Calu3 (cell line): ENCODE results near the gene ADAM30. TPM values are rescaled to one million over a fixed set of nuclear protein-coding genes. Genes with fewer than 3 reads are reported as not detected.

Experiments used
- BruUV-seq: library from RNA; stranded (reverse); fragments of 400-500 nt; replicated peaks from 2 replicates; lab custom pipeline; 2021; lab: Mats Ljungman, UMichigan
- CTCF ChIA-PET: fragments of 300-600 bp; sonication (Branson Sonifier 250); formaldehyde crosslinking; loops from one replicate; lab custom pipeline; 2022; ENCODE audit warnings: antibody characterized with exemption; lab: Charles Lee
- DNase-seq: peaks from one replicate; pipeline ENCODE4 v3.0.0; 2022
- H3K27ac Mint-ChIP-seq: one replicate; pipeline ENCODE4 v1.8.0; 2022; ENCODE audit warnings: mixed read lengths; ENCODE audit not compliant: unreplicated experiment
- H3K27me3 Mint-ChIP-seq: one replicate; pipeline ENCODE4 v1.8.0; 2022; ENCODE audit warnings: mixed read lengths; ENCODE audit not compliant: unreplicated experiment
- H3K36me3 Mint-ChIP-seq: one replicate; pipeline ENCODE4 v1.8.0; 2022; ENCODE audit warnings: mild to moderate bottlenecking, moderate library complexity, mixed read lengths; ENCODE audit not compliant: insufficient read depth, unreplicated experiment
- H3K4me1 Mint-ChIP-seq: one replicate; pipeline ENCODE4 v1.8.0; 2022; ENCODE audit warnings: mild to moderate bottlenecking, low read depth, mixed read lengths; ENCODE audit not compliant: unreplicated experiment
- H3K4me3 Mint-ChIP-seq: one replicate; pipeline ENCODE4 v1.8.0; 2022; ENCODE audit warnings: mild to moderate bottlenecking, low read depth, moderate library complexity, mixed read lengths; ENCODE audit not compliant: unreplicated experiment
- H3K9me3 Mint-ChIP-seq: one replicate; pipeline ENCODE4 v1.8.0; 2022; ENCODE audit warnings: low read depth, mixed read lengths; ENCODE audit not compliant: unreplicated experiment
- CTCF ChIP-seq: fragments of 200-600 bp; IDR thresholded peaks from one replicate; pipeline ENCODE4 v1.8.0; 2022; ENCODE audit warnings: antibody characterized with exemption; ENCODE audit not compliant: unreplicated experiment
- intact Hi-C: fragments of 100-400 bp; cut with micrococcal nuclease; formaldehyde crosslinking; loops from one replicate; pipeline ENCODE4 v1.10.0; 2022; ENCODE audit not compliant: unreplicated experiment
- total RNA-seq: library from RNA; stranded (reverse); gene quantifications from 2 replicates; pipeline ENCODE4 v1.2.3, GENCODE V29; 2022

ADAM30 gene
- total RNA-seq, 1 experiment from 2014 or later: not detected

GRCh38 chr1:119887427-119887826 is 8.9 kb downstream of the ADAM30 start:
- BruUV-seq: no TSS peak
- intact Hi-C loops: no loop called here
- CTCF ChIA-PET: no interaction called here

GRCh38 chr1:119885903-119886783 is 10.2 kb downstream of the ADAM30 start:
- peak; percentile 66 for DNase-seq
- intact Hi-C loops: no loop called here
- Mint-ChIP-seq H3K27ac (no peak overlapping the region), H3K36me3 (no peaks in the 10 kb centered on the region), H3K4me3 (no peak overlapping the region), H3K4me1 (no peaks in the 10 kb centered on the region), H3K27me3 (no peaks in the 10 kb centered on the region), H3K9me3 (no peaks in the 10 kb centered on the region)
- TF ChIP-seq CTCF: peak; percentile 77
- CTCF ChIA-PET: no interaction called here
- BruUV-seq: no TSS peak

More at GRCh38 chr1:119887427-119887826, 8.9 kb downstream of the ADAM30 start:
- H3K27me3 Mint-ChIP-seq: no peaks in the 10 kb centered on the region
- no peaks in the 10 kb centered on the region for H3K9me3 Mint-ChIP-seq
- H3K4me1 Mint-ChIP-seq: no peaks in the 10 kb centered on the region
- TF ChIP-seq CTCF: no peak
- H3K27ac Mint-ChIP-seq: no peak overlapping the region
- no peak overlapping the region for H3K4me3 Mint-ChIP-seq
- DNase-seq: no peak
- H3K36me3 Mint-ChIP-seq: no peaks in the 10 kb centered on the region

- Mint-ChIP-seq H3K27ac (no peak overlapping the region), H3K4me1 (no peaks in the 10 kb centered on the region), H3K4me3 (no peak overlapping the region), H3K27me3 (peaks cover 12% of the 10 kb centered on the region), H3K9me3 (no peaks in the 10 kb centered on the region), H3K36me3 (no peaks in the 10 kb centered on the region)
- CTCF ChIA-PET: no interaction called here
- no peak for TF ChIP-seq CTCF
- intact Hi-C loops: no loop called here
- BruUV-seq: no TSS peak
- no peak for DNase-seq
Measured at GRCh38 chr1:119884711-119885110, 11.6 kb downstream of the ADAM30 start.

GRCh38 chr1:119883826-119884225 is 12.5 kb downstream of the ADAM30 start:
- Mint-ChIP-seq H3K9me3 (no peaks in the 10 kb centered on the region), H3K27me3 (peaks cover 20% of the 10 kb centered on the region), H3K27ac (no peak overlapping the region), H3K36me3 (no peaks in the 10 kb centered on the region), H3K4me3 (no peak overlapping the region), H3K4me1 (no peaks in the 10 kb centered on the region)
- CTCF ChIA-PET: interaction anchor here (1.0 kb wide), 1 partner anchor 107 kb away, joined by 6 read pairs; no protein-coding TSS in a partner anchor
- TF ChIP-seq CTCF: no peak
- no peak for DNase-seq
- no TSS peak for BruUV-seq
- intact Hi-C loops: no loop called here
